ENCODE results near the gene DTX3. TPM values are rescaled to one million over a fixed set of nuclear protein-coding genes. Genes with fewer than 3 reads are reported as not detected.

Gene DTX3
- total and polyA plus RNA-seq, 2 experiments from 2014 or later = 22.8 to 46.6 TPM

GRCh38 chr12:57593187-57593586 is 11.4 kb upstream of the DTX3 start:
- Histone ChIP-seq H3K9me2 (ENCODE audit: insufficient read depth) (no peaks in the 10 kb centered on the region), H3K27me3 (ENCODE audit: insufficient read depth) (0 out of 2 replicates have a peak, but pooled peaks cover 3% of the 10 kb centered on the region), H3K4me3 (no peak overlapping the region), H3K36me3 (ENCODE audit: insufficient read depth) (peaks cover 6% of the 10 kb centered on the region; the same call in 1 of the 2 replicates), H3F3A (replicated peaks; ENCODE audit: low read depth) (peaks cover 11% of the 10 kb centered on the region), H3K4me2 (no peak overlapping the region), H3K27ac (ENCODE audit: low read depth) (no peak overlapping the region), H3K79me2 (replicated peaks; ENCODE audit: insufficient read depth) (peaks cover 22% of the 10 kb centered on the region), H4K20me1 (replicated peaks; ENCODE audit: insufficient read depth) (peaks cover 4% of the 10 kb centered on the region), H3K4me1 (ENCODE audit: insufficient read depth) (peaks cover 13% of the 10 kb centered on the region), H2AFZ (no peak overlapping the region)
- no peak for TF ChIP-seq REST (IDR thresholded peaks at IDR 0.05; ENCODE audit: unreplicated experiment)
- no peak for TF ChIP-seq JUNB (IDR thresholded peaks at IDR 0.05; ENCODE audit: unreplicated experiment)
- H3K4me3 Mint-ChIP-seq = no peak overlapping the region
- no peaks in the 10 kb centered on the region for H3K9me3 Mint-ChIP-seq
- ATAC-seq (no peak), DNase-seq (ENCODE audit: low spot score) (no peak)
- peaks cover 14% of the 10 kb centered on the region for H3K4me1 Mint-ChIP-seq
- peaks cover 19% of the 10 kb centered on the region for H3K27me3 Mint-ChIP-seq (ENCODE audit: insufficient read depth, low read depth, poor library complexity)
- no peak overlapping the region for H3K27ac Mint-ChIP-seq
- peaks cover 16% of the 10 kb centered on the region for H3K36me3 Mint-ChIP-seq (ENCODE audit: low read depth)

GRCh38 chr12:57600395-57600794 is 4.2 kb upstream of the DTX3 start:
- H4K20me1 ChIP-seq (replicated peaks; ENCODE audit: insufficient read depth) = no peaks in the 10 kb centered on the region; the same call in 1 of the 2 replicates
- no peak overlapping the region for H3K4me2 ChIP-seq
- peaks cover 14% of the 10 kb centered on the region for H3K36me3 ChIP-seq (ENCODE audit: insufficient read depth)
- 0 out of 2 replicates have a peak, but pooled peaks cover 3% of the 10 kb centered on the region for H3F3A ChIP-seq (replicated peaks; ENCODE audit: low read depth)
- ATAC-seq (no peak), DNase-seq (ENCODE audit: low spot score) (no peak)
- H3K9me3 Mint-ChIP-seq = no peaks in the 10 kb centered on the region
- TF ChIP-seq POLR2AphosphoS5 (IDR thresholded peaks at IDR 0.05; ENCODE audit: low read depth) = no peak
- TF ChIP-seq CTCF (conservative IDR thresholded peaks at IDR 0.05; ENCODE audit: low read depth in 2 of 2) = no peak
- TF ChIP-seq, protein P1, sequence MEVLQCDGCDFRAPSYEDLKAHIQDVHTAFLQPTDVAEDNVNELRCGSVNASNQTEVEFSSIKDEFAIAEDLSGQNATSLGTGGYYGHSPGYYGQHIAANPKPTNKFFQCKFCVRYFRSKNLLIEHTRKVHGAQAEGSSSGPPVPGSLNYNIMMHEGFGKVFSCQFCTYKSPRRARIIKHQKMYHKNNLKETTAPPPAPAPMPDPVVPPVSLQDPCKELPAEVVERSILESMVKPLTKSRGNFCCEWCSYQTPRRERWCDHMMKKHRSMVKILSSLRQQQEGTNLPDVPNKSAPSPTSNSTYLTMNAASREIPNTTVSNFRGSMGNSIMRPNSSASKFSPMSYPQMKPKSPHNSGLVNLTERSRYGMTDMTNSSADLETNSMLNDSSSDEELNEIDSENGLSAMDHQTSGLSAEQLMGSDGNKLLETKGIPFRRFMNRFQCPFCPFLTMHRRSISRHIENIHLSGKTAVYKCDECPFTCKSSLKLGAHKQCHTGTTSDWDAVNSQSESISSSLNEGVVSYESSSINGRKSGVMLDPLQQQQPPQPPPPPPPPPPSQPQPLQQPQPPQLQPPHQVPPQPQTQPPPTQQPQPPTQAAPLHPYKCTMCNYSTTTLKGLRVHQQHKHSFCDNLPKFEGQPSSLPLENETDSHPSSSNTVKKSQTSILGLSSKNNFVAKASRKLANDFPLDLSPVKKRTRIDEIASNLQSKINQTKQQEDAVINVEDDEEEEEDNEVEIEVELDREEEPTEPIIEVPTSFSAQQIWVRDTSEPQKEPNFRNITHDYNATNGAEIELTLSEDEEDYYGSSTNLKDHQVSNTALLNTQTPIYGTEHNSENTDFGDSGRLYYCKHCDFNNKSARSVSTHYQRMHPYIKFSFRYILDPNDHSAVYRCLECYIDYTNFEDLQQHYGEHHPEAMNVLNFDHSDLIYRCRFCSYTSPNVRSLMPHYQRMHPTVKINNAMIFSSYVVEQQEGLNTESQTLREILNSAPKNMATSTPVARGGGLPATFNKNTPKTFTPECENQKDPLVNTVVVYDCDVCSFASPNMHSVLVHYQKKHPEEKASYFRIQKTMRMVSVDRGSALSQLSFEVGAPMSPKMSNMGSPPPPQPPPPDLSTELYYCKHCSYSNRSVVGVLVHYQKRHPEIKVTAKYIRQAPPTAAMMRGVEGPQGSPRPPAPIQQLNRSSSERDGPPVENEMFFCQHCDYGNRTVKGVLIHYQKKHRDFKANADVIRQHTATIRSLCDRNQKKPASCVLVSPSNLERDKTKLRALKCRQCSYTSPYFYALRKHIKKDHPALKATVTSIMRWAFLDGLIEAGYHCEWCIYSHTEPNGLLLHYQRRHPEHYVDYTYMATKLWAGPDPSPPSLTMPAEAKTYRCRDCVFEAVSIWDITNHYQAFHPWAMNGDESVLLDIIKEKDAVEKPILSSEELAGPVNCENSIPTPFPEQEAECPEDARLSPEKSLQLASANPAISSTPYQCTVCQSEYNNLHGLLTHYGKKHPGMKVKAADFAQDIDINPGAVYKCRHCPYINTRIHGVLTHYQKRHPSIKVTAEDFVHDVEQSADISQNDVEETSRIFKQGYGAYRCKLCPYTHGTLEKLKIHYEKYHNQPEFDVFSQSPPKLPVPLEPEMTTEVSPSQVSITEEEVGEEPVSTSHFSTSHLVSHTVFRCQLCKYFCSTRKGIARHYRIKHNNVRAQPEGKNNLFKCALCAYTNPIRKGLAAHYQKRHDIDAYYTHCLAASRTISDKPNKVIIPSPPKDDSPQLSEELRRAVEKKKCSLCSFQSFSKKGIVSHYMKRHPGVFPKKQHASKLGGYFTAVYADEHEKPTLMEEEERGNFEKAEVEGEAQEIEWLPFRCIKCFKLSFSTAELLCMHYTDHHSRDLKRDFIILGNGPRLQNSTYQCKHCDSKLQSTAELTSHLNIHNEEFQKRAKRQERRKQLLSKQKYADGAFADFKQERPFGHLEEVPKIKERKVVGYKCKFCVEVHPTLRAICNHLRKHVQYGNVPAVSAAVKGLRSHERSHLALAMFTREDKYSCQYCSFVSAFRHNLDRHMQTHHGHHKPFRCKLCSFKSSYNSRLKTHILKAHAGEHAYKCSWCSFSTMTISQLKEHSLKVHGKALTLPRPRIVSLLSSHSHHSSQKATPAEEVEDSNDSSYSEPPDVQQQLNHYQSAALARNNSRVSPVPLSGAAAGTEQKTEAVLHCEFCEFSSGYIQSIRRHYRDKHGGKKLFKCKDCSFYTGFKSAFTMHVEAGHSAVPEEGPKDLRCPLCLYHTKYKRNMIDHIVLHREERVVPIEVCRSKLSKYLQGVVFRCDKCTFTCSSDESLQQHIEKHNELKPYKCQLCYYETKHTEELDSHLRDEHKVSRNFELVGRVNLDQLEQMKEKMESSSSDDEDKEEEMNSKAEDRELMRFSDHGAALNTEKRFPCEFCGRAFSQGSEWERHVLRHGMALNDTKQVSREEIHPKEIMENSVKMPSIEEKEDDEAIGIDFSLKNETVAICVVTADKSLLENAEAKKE (CRISPR knock-in tag; IDR thresholded peaks at IDR 0.05) = no peak
- TF ChIP-seq EZH2 (IDR thresholded peaks at IDR 0.05; ENCODE audit: low read depth, unreplicated experiment) = no peak
- TF ChIP-seq ZNF331 (CRISPR knock-in tag; IDR thresholded peaks at IDR 0.05; ENCODE audit: low read depth) = no peak
- TF ChIP-seq JUNB (IDR thresholded peaks at IDR 0.05; ENCODE audit: unreplicated experiment) = no peak
- no peak for TF ChIP-seq STAT1 (IDR thresholded peaks at IDR 0.05; ENCODE audit: unreplicated experiment)
- H3K27me3 Mint-ChIP-seq (ENCODE audit: insufficient read depth, low read depth, poor library complexity) = peaks cover 17% of the 10 kb centered on the region
- no peak overlapping the region for H3K4me3 Mint-ChIP-seq
- peaks cover 14% of the 10 kb centered on the region for H3K4me1 ChIP-seq (ENCODE audit: insufficient read depth)
- no peaks in the 10 kb centered on the region for H3K9me2 ChIP-seq (ENCODE audit: insufficient read depth)
- H3K27me3 ChIP-seq (ENCODE audit: insufficient read depth) = no peaks in the 10 kb centered on the region
- H3K27ac ChIP-seq (ENCODE audit: low read depth) = no peak overlapping the region
- H3K36me3 Mint-ChIP-seq (ENCODE audit: low read depth) = peaks cover 30% of the 10 kb centered on the region
- H3K79me2 ChIP-seq (replicated peaks; ENCODE audit: insufficient read depth) = peaks cover 3% of the 10 kb centered on the region; the same call in 1 of the 2 replicates
- no peak overlapping the region for H3K4me3 ChIP-seq
- no peak overlapping the region for H2AFZ ChIP-seq
- H3K27ac Mint-ChIP-seq = no peak overlapping the region
- peaks cover 15% of the 10 kb centered on the region; the same call in 2 of the 3 replicates for H3K4me1 Mint-ChIP-seq

Data from GM23338 (cell line).